GM12878 (cell line): ENCODE measurements around the gene ITGA3.

Experiments
- ASH2L ChIP-seq: fragments of 300-600, 200-600 bp; sonication (generic); IDR thresholded peaks from 2 replicates; pipeline ENCODE4 v1.6.1; 2017; ENCODE audit warnings: low read depth, mild to moderate bottlenecking, borderline replicate concordance
- CEBPB ChIP-seq, 2 experiments: fragments of 150-350 bp in 1 of 2; IDR thresholded peaks; 2 replicates each; pipeline ENCODE4 v1.6.1; 2012 to 2014; ENCODE audit warnings: low read depth in 2 of 2, low read length in 2 of 2, borderline replicate concordance in 1 of 2, inconsistent platforms in 1 of 2
- CTCF ChIP-seq, 3 experiments: IDR thresholded peaks in 2 of 3; conservative IDR thresholded peaks in 1 of 3; 2 replicates each; pipeline ENCODE4 v1.5.1; 2011; ENCODE audit warnings: low read depth in 3 of 3, low read length in 3 of 3, mild to moderate bottlenecking in 3 of 3, control low read depth in 2 of 3, moderate library complexity in 2 of 3, inconsistent platforms in 1 of 3, mixed read lengths in 1 of 3; ENCODE audit not compliant: control insufficient read depth in 2 of 3, insufficient read depth in 1 of 3; ENCODE audit errors: extremely low read depth in 1 of 3
- GATAD2B ChIP-seq: fragments of 450-650 bp; conservative IDR thresholded peaks from 2 replicates; pipeline ENCODE4 v1.6.1; 2017; ENCODE audit warnings: low read depth, mild to moderate bottlenecking, moderate library complexity
- PAX8 ChIP-seq: fragments of 450-650 bp; IDR thresholded peaks from 2 replicates; pipeline ENCODE4 v1.6.1; 2017; ENCODE audit warnings: mild to moderate bottlenecking, moderate library complexity
- POLR2A ChIP-seq: IDR thresholded peaks from 2 replicates; pipeline ENCODE4 v1.6.1; 2011; ENCODE audit warnings: low read depth, mild to moderate bottlenecking, low read length
- POLR2AphosphoS5 ChIP-seq: IDR thresholded peaks from 2 replicates; pipeline ENCODE4 v1.6.1; 2011; ENCODE audit warnings: mild to moderate bottlenecking, low read length, inconsistent platforms
- RAD51 ChIP-seq: fragments of 450-650 bp; IDR thresholded peaks from 2 replicates; pipeline ENCODE4 v1.6.1; 2016; ENCODE audit warnings: moderate library complexity, mild to moderate bottlenecking, inconsistent platforms
- SPI1 ChIP-seq: IDR thresholded peaks from 2 replicates; pipeline ENCODE4 v1.6.1; 2011; ENCODE audit warnings: low read depth, mild to moderate bottlenecking, low read length, moderate library complexity, borderline replicate concordance; ENCODE audit not compliant: insufficient read depth

GRCh38 chr17:50067996-50068395, 12.1 kb downstream of the ITGA3 start:
- TF ChIP-seq POLR2A: no peak
- no peak for TF ChIP-seq PAX8
- no peak for TF ChIP-seq CEBPB (IDR thresholded peaks at IDR 0.05; ENCODE audit: borderline replicate concordance in 1 of 2, low read depth in 2 of 2, low read length in 2 of 2)
- no peak for TF ChIP-seq RAD51
- TF ChIP-seq ASH2L: no peak
- no peak for TF ChIP-seq GATAD2B
- TF ChIP-seq SPI1: no peak
- no peak for TF ChIP-seq CTCF (IDR thresholded peaks at IDR 0.05 in 2 of 3, conservative IDR thresholded peaks at IDR 0.05 in 1 of 3; ENCODE audit: control insufficient read depth in 2 of 3, extremely low read depth in 1 of 3, insufficient read depth in 1 of 3, low read depth in 3 of 3, low read length in 3 of 3)
- no peak for TF ChIP-seq POLR2AphosphoS5
